ENCODE measurements around the gene KAT5. TPM values are rescaled to one million over a fixed set of nuclear protein-coding genes. Genes with fewer than 3 reads are reported as not detected.
"Not testable (repeated sequence)": the region's sequence is repeated elsewhere in the genome, so short reads cannot be mapped to it uniquely, and the experiment has no call there.

Gene KAT5
- polyA plus RNA-seq, 4 donors, result 63.9 to 76.7 (median 71.1) TPM

GRCh38 chr11:65685981-65686380, 26.1 kb upstream of the KAT5 start:
- H3K27me3 ChIP-seq (ENCODE audit: control insufficient read depth in 3 of 3, insufficient read depth in 3 of 3, low read length in 3 of 3), result no peaks in the 10 kb centered on the region
- DNase-seq, result no peak
- 80 to 95% (median 92%) methylated on average over 8 of the region's 8 CpGs for WGBS, 3 donors

GRCh38 chr11:65691847-65692246, 20.2 kb upstream of the KAT5 start:
- not testable (repeated sequence) for H3K27me3 ChIP-seq (ENCODE audit: control insufficient read depth in 3 of 3, insufficient read depth in 3 of 3, low read length in 3 of 3); H3K9me3 ChIP-seq (ENCODE audit: control insufficient read depth in 2 of 2, insufficient read depth in 1 of 2, low read depth in 1 of 2, low read length in 1 of 2); H3K36me3 ChIP-seq (ENCODE audit: control insufficient read depth in 3 of 3, insufficient read depth in 2 of 3, low read depth in 1 of 3, low read length in 3 of 3); H3K4me3 ChIP-seq (ENCODE audit: low read depth in 1 of 3, low read length in 3 of 3); H3K27ac ChIP-seq (ENCODE audit: low read depth in 1 of 3, low read length in 2 of 3); H3K4me1 ChIP-seq (ENCODE audit: control insufficient read depth in 3 of 3, insufficient read depth in 2 of 3, low read depth in 1 of 3, low read length in 2 of 3); DNase-seq; FAIRE-seq
- 68 to 91% (median 82%) methylated on average over 8 of the region's 8 CpGs for WGBS, 3 donors

More at GRCh38 chr11:65685981-65686380, 26.1 kb upstream of the KAT5 start:
- peaks cover 0 to 2% (median 0%) of the 10 kb centered on the region in 3 donors for H3K4me1 ChIP-seq (ENCODE audit: control insufficient read depth in 3 of 3, insufficient read depth in 2 of 3, low read depth in 1 of 3, low read length in 2 of 3)
- FAIRE-seq, result no peak
- no peak overlapping the region for H3K27ac ChIP-seq (ENCODE audit: low read depth in 1 of 3, low read length in 2 of 3)
- no peaks in the 10 kb centered on the region for H3K9me3 ChIP-seq (ENCODE audit: control insufficient read depth in 2 of 2, insufficient read depth in 1 of 2, low read depth in 1 of 2, low read length in 1 of 2)
- H3K36me3 ChIP-seq (ENCODE audit: control insufficient read depth in 3 of 3, insufficient read depth in 2 of 3, low read depth in 1 of 3, low read length in 3 of 3), result no peaks in the 10 kb centered on the region
- H3K4me3 ChIP-seq (ENCODE audit: low read depth in 1 of 3, low read length in 3 of 3), result no peak overlapping the region

- WGBS, 3 donors, result 14 to 57% (median 31%) methylated on average over 11 of the region's 11 CpGs
- FAIRE-seq (no peak), DNase-seq (peak; percentile 39 to 74)
- no peaks in the 10 kb centered on the region for H3K9me3 ChIP-seq (ENCODE audit: control insufficient read depth in 2 of 2, insufficient read depth in 1 of 2, low read depth in 1 of 2, low read length in 1 of 2)
- no peaks in the 10 kb centered on the region for H3K36me3 ChIP-seq (ENCODE audit: control insufficient read depth in 3 of 3, insufficient read depth in 2 of 3, low read depth in 1 of 3, low read length in 3 of 3)
- H3K4me1 ChIP-seq (ENCODE audit: control insufficient read depth in 3 of 3, insufficient read depth in 2 of 3, low read depth in 1 of 3, low read length in 2 of 3), result peaks cover 0 to 2% (median under 1%) of the 10 kb centered on the region in 3 donors
- H3K27ac ChIP-seq (ENCODE audit: low read depth in 1 of 3, low read length in 2 of 3), result peak overlapping the region in 1 of 3 donors; percentile 36
- H3K27me3 ChIP-seq (ENCODE audit: control insufficient read depth in 3 of 3, insufficient read depth in 3 of 3, low read length in 3 of 3), result no peaks in the 10 kb centered on the region
- H3K4me3 ChIP-seq (ENCODE audit: low read depth in 1 of 3, low read length in 3 of 3), result no peak overlapping the region
These were observed 19.7 kb upstream of the KAT5 start for GRCh38 chr11:65692367-65692766.

- H3K4me1 ChIP-seq (ENCODE audit: control insufficient read depth in 3 of 3, insufficient read depth in 2 of 3, low read depth in 1 of 3, low read length in 2 of 3), result peaks cover 0 to 2% (median 0%) of the 10 kb centered on the region in 3 donors
- peaks cover 0 to 7% of the 10 kb centered on the region in 2 donors for H3K9me3 ChIP-seq (ENCODE audit: control insufficient read depth in 2 of 2, insufficient read depth in 1 of 2, low read depth in 1 of 2, low read length in 1 of 2)
- H3K27ac ChIP-seq (ENCODE audit: low read depth in 1 of 3, low read length in 2 of 3), result peak overlapping the region in 1 of 3 donors; percentile 46
- no peak overlapping the region for H3K4me3 ChIP-seq (ENCODE audit: low read depth in 1 of 3, low read length in 3 of 3)
- H3K36me3 ChIP-seq (ENCODE audit: control insufficient read depth in 3 of 3, insufficient read depth in 2 of 3, low read depth in 1 of 3, low read length in 3 of 3), result no peaks in the 10 kb centered on the region
- WGBS, 3 donors, result 24 to 54% (median 40%) methylated on average over 12 of the region's 12 CpGs
- H3K27me3 ChIP-seq (ENCODE audit: control insufficient read depth in 3 of 3, insufficient read depth in 3 of 3, low read length in 3 of 3), result peaks cover 0 to 6% (median 0%) of the 10 kb centered on the region in 3 donors
- FAIRE-seq, result no peak
- peak in 1 of 2 donors; percentile 47 for DNase-seq
These were observed 16.4 kb upstream of the KAT5 start for GRCh38 chr11:65695459-65696241.

GRCh38 chr11:65696802-65697552, 15.1 kb upstream of the KAT5 start:
- WGBS, 3 donors, result 79 to 89% (median 87%) methylated on average over 5 of the region's 5 CpGs
- Histone ChIP-seq H3K27me3 (ENCODE audit: control insufficient read depth in 3 of 3, insufficient read depth in 3 of 3, low read length in 3 of 3) (peaks cover 0 to 6% (median 0%) of the 10 kb centered on the region in 3 donors), H3K9me3 (ENCODE audit: control insufficient read depth in 2 of 2, insufficient read depth in 1 of 2, low read depth in 1 of 2, low read length in 1 of 2) (peaks cover 0 to 7% of the 10 kb centered on the region in 2 donors), H3K27ac (ENCODE audit: low read depth in 1 of 3, low read length in 2 of 3) (no peak overlapping the region), H3K4me1 (ENCODE audit: control insufficient read depth in 3 of 3, insufficient read depth in 2 of 3, low read depth in 1 of 3, low read length in 2 of 3) (peaks cover 0 to 2% (median 0%) of the 10 kb centered on the region in 3 donors), H3K36me3 (ENCODE audit: control insufficient read depth in 3 of 3, insufficient read depth in 2 of 3, low read depth in 1 of 3, low read length in 3 of 3) (no peaks in the 10 kb centered on the region), H3K4me3 (ENCODE audit: low read depth in 1 of 3, low read length in 3 of 3) (no peak overlapping the region)
- FAIRE-seq (no peak), DNase-seq (no peak)

- Histone ChIP-seq H3K36me3 (ENCODE audit: control insufficient read depth in 3 of 3, insufficient read depth in 2 of 3, low read depth in 1 of 3, low read length in 3 of 3) (no peaks in the 10 kb centered on the region), H3K27me3 (ENCODE audit: control insufficient read depth in 3 of 3, insufficient read depth in 3 of 3, low read length in 3 of 3) (peaks cover 0 to 6% (median 0%) of the 10 kb centered on the region in 3 donors), H3K4me1 (ENCODE audit: control insufficient read depth in 3 of 3, insufficient read depth in 2 of 3, low read depth in 1 of 3, low read length in 2 of 3) (no peaks in the 10 kb centered on the region), H3K27ac (ENCODE audit: low read depth in 1 of 3, low read length in 2 of 3) (no peak overlapping the region), H3K9me3 (ENCODE audit: control insufficient read depth in 2 of 2, insufficient read depth in 1 of 2, low read depth in 1 of 2, low read length in 1 of 2) (peaks cover 0 to 7% of the 10 kb centered on the region in 2 donors), H3K4me3 (ENCODE audit: low read depth in 1 of 3, low read length in 3 of 3) (no peak overlapping the region)
- 13 to 34% (median 26%) methylated on average over 8 of the region's 8 CpGs for WGBS, 3 donors
- no peak for FAIRE-seq
- peak in 1 of 2 donors; percentile 32 for DNase-seq
These were observed 13.8 kb upstream of the KAT5 start for GRCh38 chr11:65698205-65698604.

- Histone ChIP-seq H3K27me3 (ENCODE audit: control insufficient read depth in 3 of 3, insufficient read depth in 3 of 3, low read length in 3 of 3) (peaks cover 0 to 6% (median 0%) of the 10 kb centered on the region in 3 donors), H3K27ac (ENCODE audit: low read depth in 1 of 3, low read length in 2 of 3) (no peak overlapping the region), H3K9me3 (ENCODE audit: control insufficient read depth in 2 of 2, insufficient read depth in 1 of 2, low read depth in 1 of 2, low read length in 1 of 2) (peaks cover 0 to 7% of the 10 kb centered on the region in 2 donors), H3K4me1 (ENCODE audit: control insufficient read depth in 3 of 3, insufficient read depth in 2 of 3, low read depth in 1 of 3, low read length in 2 of 3) (no peaks in the 10 kb centered on the region), H3K4me3 (ENCODE audit: low read depth in 1 of 3, low read length in 3 of 3) (no peak overlapping the region), H3K36me3 (ENCODE audit: control insufficient read depth in 3 of 3, insufficient read depth in 2 of 3, low read depth in 1 of 3, low read length in 3 of 3) (no peaks in the 10 kb centered on the region)
- DNase-seq, result no peak
- FAIRE-seq, result no peak
- 83 to 85% (median 84%) methylated on average over 7 of the region's 7 CpGs for WGBS, 3 donors
These were observed 12.7 kb upstream of the KAT5 start for GRCh38 chr11:65699306-65699705.

GRCh38 chr11:65700399-65700798, 11.7 kb upstream of the KAT5 start:
- no peak for FAIRE-seq
- Histone ChIP-seq H3K9me3 (ENCODE audit: control insufficient read depth in 2 of 2, insufficient read depth in 1 of 2, low read depth in 1 of 2, low read length in 1 of 2) (peaks cover 0 to 7% of the 10 kb centered on the region in 2 donors), H3K27ac (ENCODE audit: low read depth in 1 of 3, low read length in 2 of 3) (no peak overlapping the region), H3K4me1 (ENCODE audit: control insufficient read depth in 3 of 3, insufficient read depth in 2 of 3, low read depth in 1 of 3, low read length in 2 of 3) (no peaks in the 10 kb centered on the region), H3K4me3 (ENCODE audit: low read depth in 1 of 3, low read length in 3 of 3) (no peak overlapping the region), H3K27me3 (ENCODE audit: control insufficient read depth in 3 of 3, insufficient read depth in 3 of 3, low read length in 3 of 3) (peaks cover 0 to 6% (median 0%) of the 10 kb centered on the region in 3 donors), H3K36me3 (ENCODE audit: control insufficient read depth in 3 of 3, insufficient read depth in 2 of 3, low read depth in 1 of 3, low read length in 3 of 3) (no peaks in the 10 kb centered on the region)
- WGBS, 3 donors, result 42 to 76% (median 65%) methylated on average over 3 of the region's 3 CpGs
- DNase-seq, result no peak
